Activated CD8-positive, alpha-beta memory T cell treated with anti-CD3 and anti-CD28 coated beads for 24 hours (primary cell): ENCODE data around the gene ERN2.
"Not testable (repeated sequence)": the region's sequence is repeated elsewhere in the genome, so short reads cannot be mapped to it uniquely, and the experiment has no call there.

Experiments
- DNase-seq: peaks from one replicate; pipeline ENCODE4 v3.0.0-alpha.2; 2020

The ERN2 gene

DNA sequence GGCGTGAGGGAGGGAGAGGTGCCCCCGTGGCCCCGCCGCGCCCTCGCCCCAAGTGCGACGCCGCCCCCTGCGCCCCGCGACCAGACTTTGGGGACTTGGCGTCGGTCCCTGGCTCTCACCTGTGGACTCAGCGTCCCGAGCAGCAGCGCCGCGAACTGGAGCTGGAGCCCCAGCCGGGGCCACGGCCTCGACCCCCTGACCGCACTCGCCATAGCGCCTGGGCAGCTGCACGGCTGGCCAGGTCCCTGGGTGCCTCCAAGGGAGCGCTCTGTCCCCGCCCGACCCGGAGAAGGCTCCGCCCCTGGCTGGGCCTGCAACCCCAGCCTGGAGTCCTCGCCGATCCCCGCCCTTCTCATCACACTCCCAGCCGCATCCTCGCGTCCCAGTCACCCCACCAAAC lies at the start of gene ERN2:
Gene ERN2 (minus strand): TSS at position 247 of the 400 bp plus-strand sequence. CDS start 35 bp downstream, at position 212.
- DNase-seq, result no peak

- no peak for DNase-seq
Observed at GRCh38 chr16:23757937-23758619, 45.1 kb upstream of the ERN2 start.

GRCh38 chr16:23757116-23757515 lies 44.1 kb upstream of the ERN2 start:
- no peak for DNase-seq

- DNase-seq, result no peak
Observed at GRCh38 chr16:23755484-23755809, 42.4 kb upstream of the ERN2 start.

- DNase-seq, result no peak
Observed at GRCh38 chr16:23754594-23755483, 41.8 kb upstream of the ERN2 start, which contains the start of gene CHP2. Gene CHP2, plus strand, starts transcription at chr16:23755026. Its CDS starts 24 bp downstream, at chr16:23755050.

DNA sequence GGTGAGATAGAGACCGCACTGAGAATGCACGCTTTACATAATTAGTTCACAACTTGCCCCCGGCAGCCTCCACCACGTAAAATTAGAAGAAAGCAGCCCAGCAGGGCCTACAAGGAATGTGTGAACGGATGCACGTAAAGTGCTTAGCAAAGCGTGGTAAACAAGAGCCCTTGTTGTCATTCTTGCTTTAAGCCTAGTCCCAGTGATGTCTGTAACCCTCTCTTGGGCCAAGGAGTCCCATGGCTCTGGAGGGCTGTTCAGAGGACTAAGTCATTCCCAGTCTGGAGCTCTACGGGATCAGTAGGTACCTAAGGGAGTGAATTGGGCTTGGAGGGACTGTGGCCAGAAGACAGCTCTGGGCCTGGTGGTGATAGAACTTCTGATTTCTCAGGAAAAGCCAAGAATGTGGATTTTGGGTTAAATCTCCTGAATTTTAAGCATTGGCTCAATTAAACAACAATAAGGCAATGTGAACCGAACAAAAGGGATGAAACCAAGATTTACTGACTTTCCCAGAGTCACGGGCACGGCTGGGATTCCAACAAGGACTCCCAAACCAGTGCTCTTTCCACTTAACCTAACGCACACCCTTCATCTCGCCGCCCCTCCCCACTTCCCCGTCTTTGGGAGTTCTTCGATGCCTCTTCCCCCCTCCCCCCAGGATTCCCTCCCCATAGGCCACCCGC lies 41.0 kb upstream of the ERN2 start:
- DNase-seq, result no peak

DNA sequence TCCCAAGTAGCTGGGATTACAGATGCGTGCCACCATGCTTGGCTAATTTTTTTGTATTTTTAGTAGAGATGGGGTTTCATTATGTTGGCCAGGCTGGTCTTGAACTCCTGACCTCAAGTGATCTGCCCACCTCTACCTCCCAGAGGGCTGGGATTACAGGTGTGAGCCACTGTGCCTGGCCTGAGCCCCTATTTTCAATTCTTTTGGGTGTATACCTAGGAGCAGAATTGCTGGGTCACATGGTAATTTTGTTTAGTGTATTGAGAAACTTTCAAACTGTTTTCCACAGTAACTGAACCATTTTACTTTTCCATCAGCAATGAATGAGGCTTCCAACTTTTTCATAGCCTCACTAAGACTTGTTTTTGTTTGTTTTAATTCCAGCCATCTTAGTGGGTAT lies 38.0 kb upstream of the ERN2 start:
- DNase-seq, result not testable (repeated sequence)

GRCh38 chr16:23748630-23749029 lies 35.6 kb upstream of the ERN2 start:
- no peak for DNase-seq

- no peak for DNase-seq
Observed at GRCh38 chr16:23745263-23745662, 32.2 kb upstream of the ERN2 start.

DNA sequence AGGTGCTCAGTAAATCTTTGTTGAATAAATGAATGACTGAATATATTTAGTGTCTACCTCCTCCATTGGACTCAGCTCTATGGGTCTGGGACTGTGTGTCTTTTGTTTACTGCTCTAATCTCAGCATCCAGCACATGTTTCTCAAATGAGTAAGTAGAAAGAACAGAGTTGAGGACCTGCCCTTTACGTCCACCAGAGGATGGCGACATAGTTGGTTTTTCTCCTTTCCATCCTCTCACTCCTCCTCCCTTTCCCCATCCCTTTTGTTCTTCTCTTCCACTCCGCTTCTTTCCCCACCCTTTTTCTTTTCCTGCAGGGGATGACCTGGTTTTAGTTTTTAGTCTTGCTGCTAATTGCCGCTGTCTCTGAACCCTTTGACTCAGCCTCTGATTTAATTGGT lies 29.7 kb upstream of the ERN2 start:
- no peak for DNase-seq

DNA sequence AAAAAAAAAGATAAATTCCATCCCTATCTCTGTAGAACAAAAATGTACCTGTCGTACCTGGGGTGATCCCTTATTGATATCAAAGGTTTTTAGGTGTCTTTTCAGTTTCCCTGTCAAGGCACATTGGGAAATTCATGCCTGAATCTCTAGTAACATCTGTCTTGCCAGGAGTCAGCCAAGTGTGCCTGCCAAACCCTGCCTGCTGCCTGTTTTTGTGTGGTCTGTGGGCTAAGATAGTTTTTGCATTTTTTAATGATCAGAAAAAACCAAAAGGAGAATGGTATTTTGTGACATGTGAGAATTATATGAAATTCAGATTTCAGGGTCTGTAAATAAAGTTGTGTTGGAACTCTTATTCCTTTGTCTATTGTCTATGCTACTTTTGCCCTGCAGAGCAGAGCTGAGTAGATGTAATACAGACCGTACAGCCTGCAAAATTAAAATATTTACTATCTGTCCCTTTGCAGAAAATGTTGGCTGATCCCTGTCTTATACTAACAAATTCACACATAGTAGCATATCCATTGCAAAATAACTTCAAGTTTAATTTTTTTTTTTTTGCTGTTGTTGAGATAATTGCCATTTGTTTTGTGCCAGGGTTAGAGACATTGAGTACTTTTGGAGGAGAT lies 28.8 kb upstream of the ERN2 start:
- DNase-seq, result no peak

DNA sequence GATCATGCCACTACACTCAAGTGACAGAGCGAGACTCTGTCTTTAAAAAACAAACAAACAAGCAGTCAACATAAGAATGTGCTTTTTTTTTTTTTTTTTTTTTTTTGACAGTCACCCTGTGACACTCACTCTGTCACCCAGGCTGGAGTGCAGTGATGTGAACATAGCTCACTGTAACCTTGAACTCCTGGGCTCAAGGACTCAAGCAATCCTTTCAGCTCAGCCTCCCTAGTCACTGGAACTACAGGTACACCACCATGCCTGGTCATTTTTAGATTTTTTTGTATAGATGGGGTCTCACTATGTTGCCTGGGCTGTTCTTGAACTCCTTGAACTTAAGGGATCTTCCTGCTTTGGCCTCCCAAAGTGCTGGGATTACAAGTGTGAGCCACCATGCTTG lies 26.5 kb upstream of the ERN2 start:
- no peak for DNase-seq

DNA sequence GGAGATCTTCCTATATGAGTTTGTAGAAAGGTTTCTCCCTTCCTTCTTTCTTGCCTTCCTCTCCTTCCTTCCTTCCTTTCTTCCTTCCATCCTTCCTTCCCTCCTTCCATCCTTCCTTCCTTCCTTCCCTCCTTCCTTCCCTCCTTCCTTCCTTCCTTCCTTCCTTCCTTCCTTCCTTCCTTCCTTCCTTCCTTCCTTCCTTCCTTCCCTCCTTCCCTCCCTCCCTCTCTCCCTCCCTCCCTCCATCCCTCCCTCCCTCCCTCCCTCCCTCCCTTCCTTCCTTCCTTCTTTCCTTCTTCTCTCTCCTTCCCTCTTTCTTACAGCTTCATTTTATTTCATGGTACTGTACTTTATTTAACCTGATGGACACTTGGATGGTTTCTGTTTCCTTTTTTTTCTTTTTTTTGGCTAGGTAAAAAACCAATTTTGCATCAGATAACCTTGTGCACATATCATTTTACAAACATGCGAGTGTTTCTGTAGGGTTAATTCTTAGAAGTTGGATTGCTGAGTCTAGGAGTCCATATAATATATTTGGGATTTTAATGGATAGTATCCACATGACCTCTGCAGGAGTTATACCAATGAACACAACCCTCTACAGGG lies 24.5 kb upstream of the ERN2 start:
- not testable (repeated sequence) for DNase-seq

GRCh38 chr16:23734176-23734893 lies 21.3 kb upstream of the ERN2 start:
- DNase-seq, result no peak

GRCh38 chr16:23729503-23730424 lies 16.7 kb upstream of the ERN2 start:
- DNase-seq, result no peak

GRCh38 chr16:23728112-23728477 lies 15.1 kb upstream of the ERN2 start:
- no peak for DNase-seq

- no peak for DNase-seq
Observed at GRCh38 chr16:23726710-23727109, 13.7 kb upstream of the ERN2 start.

DNA sequence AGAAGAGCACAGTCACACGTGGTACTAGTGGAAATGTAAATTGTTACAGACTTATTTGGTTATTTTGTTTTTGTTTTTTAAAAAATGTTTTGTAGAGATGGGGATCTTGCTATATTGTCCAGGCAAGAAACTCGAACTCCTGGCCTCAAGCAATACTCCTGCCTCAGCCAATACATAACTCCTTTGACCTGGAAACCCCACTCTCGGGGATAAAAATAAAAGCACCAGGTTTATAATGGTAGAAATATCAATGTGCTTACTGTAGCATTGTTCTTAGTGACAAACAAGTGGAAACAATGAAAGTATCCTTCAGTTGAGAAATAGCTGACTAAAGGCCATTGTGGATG lies 11.7 kb upstream of the ERN2 start:
- no peak for DNase-seq

- no peak for DNase-seq
Observed at GRCh38 chr16:23724096-23724784, 11.2 kb upstream of the ERN2 start.

DNA sequence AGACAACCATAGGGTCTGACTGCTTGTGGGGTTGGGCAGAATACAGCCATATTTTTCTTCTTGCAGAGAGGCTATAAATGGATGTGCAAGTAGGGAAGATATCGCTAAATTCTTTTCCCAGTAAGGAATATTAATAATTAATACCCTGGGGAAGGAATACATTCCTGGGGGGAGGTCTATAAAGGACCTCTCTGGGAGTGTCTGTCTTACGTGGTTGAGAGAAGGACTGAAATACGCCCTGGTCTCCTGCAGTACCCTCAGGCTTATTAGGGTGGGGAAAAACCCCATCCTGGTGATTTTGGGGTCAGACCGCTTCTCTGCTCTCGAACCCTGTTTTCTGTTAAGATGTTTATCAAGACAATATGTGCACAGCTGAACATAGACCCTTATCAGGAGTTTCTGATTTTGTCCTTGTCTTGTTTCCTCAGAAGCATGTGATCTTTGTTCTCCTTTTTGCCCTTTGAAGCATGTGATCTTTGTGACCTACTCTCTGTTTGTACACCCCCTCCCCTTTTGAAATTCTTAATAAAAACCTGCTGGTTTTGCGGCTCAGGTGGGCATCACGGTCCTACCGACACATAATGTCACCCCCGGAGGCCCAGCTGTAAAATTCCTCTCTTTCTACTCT lies 9.7 kb upstream of the ERN2 start:
- not testable (repeated sequence) for DNase-seq
